GM21423 (cell line): ENCODE data around the gene PTPRE.

ENCODE experiments used
- ATAC-seq: cut with Tn5 transposase; IDR thresholded peaks from one replicate; pipeline ENCODE4 v1.9.1; 2021; ENCODE audit warnings: mild to moderate bottlenecking, moderate library complexity; ENCODE audit not compliant: unreplicated experiment

PTPRE gene

GRCh38 chr10:127906548-127907377 is at the start of gene PTPRE:
Gene PTPRE, plus strand, starts transcription at chr10:127907103. Its CDS starts 133,779 bp downstream, at chr10:128040882.
- peak; percentile 95 for ATAC-seq

GRCh38 chr10:127860592-127860991 is 46.3 kb upstream of the PTPRE start:
- no peak for ATAC-seq

GRCh38 chr10:127863231-127863825 is 43.6 kb upstream of the PTPRE start:
- ATAC-seq, result no peak

GRCh38 chr10:127866276-127867013 is 40.5 kb upstream of the PTPRE start:
- no peak for ATAC-seq

- ATAC-seq, result no peak
Observed at GRCh38 chr10:127867805-127868204, 39.1 kb upstream of the PTPRE start.

- ATAC-seq, result no peak
Observed at GRCh38 chr10:127869329-127869728, 37.6 kb upstream of the PTPRE start.

GRCh38 chr10:127871631-127872010 is 35.3 kb upstream of the PTPRE start:
- ATAC-seq, result no peak

- no peak for ATAC-seq
Observed at GRCh38 chr10:127872011-127872761, 34.7 kb upstream of the PTPRE start.

- ATAC-seq, result no peak
Observed at GRCh38 chr10:127872871-127873600, 33.9 kb upstream of the PTPRE start.

- ATAC-seq, result no peak
Observed at GRCh38 chr10:127873901-127874470, 32.9 kb upstream of the PTPRE start.

- no peak for ATAC-seq
Observed at GRCh38 chr10:127874671-127875448, 32.0 kb upstream of the PTPRE start.

- ATAC-seq, result no peak
Observed at GRCh38 chr10:127875449-127875765, 31.5 kb upstream of the PTPRE start.

- ATAC-seq, result no peak
Observed at GRCh38 chr10:127875916-127876315, 31.0 kb upstream of the PTPRE start.

- no peak for ATAC-seq
Observed at GRCh38 chr10:127877116-127877515, 29.8 kb upstream of the PTPRE start.

- no peak for ATAC-seq
Observed at GRCh38 chr10:127877699-127878098, 29.2 kb upstream of the PTPRE start.

GRCh38 chr10:127878475-127879055 is 28.3 kb upstream of the PTPRE start:
- no peak for ATAC-seq

- ATAC-seq, result no peak
Observed at GRCh38 chr10:127880557-127880956, 26.3 kb upstream of the PTPRE start.

GRCh38 chr10:127881262-127881661 is 25.6 kb upstream of the PTPRE start:
- ATAC-seq, result no peak

GRCh38 chr10:127882391-127882790 is 24.5 kb upstream of the PTPRE start:
- no peak for ATAC-seq
